Measurements from ENCODE around the gene LGALS1.

LGALS1 gene

GRCh38 chr22:37664249-37665101, 11.0 kb upstream of the LGALS1 start:
- DNase-seq, result no peak

- no peak for DNase-seq
Observed at GRCh38 chr22:37665487-37665886, 9.9 kb upstream of the LGALS1 start.

- DNase-seq, result no peak
Observed at GRCh38 chr22:37669586-37669985, 5.8 kb upstream of the LGALS1 start.

- no peak for DNase-seq
Observed at GRCh38 chr22:37672206-37672919, 3.1 kb upstream of the LGALS1 start.

GRCh38 chr22:37672920-37673455, 2.4 kb upstream of the LGALS1 start:
- DNase-seq, result peak; percentile 40

- DNase-seq, result no peak
Observed at GRCh38 chr22:37674248-37674647, 1.2 kb upstream of the LGALS1 start.

GRCh38 chr22:37675930-37676735, 697 bp downstream of the LGALS1 start:
- DNase-seq, result peak; percentile 35

- peak; percentile 94 for DNase-seq
Observed at GRCh38 chr22:37676736-37677492, 1.5 kb downstream of the LGALS1 start.

- DNase-seq, result no peak
Observed at GRCh38 chr22:37677493-37677974, 2.1 kb downstream of the LGALS1 start.

GRCh38 chr22:37678372-37678771, 2.9 kb downstream of the LGALS1 start:
- no peak for DNase-seq

- DNase-seq, result no peak
Observed at GRCh38 chr22:37679670-37680069, 4.2 kb downstream of the LGALS1 start.

- no peak for DNase-seq
Observed at GRCh38 chr22:37680191-37680851, 4.9 kb downstream of the LGALS1 start.

GRCh38 chr22:37681001-37681424, 5.6 kb downstream of the LGALS1 start:
- DNase-seq, result no peak

- peak; percentile 84 for DNase-seq
Observed at GRCh38 chr22:37681556-37682049, 6.2 kb downstream of the LGALS1 start.

- DNase-seq, result no peak
Observed at GRCh38 chr22:37684803-37685615, 9.6 kb downstream of the LGALS1 start.

- DNase-seq, result peak; percentile 84
Observed at GRCh38 chr22:37686002-37686982, 10.9 kb downstream of the LGALS1 start, which contains the start of gene NOL12. NOL12 (plus strand) TSS chr22:37686343; CDS start chr22:37686393, 50 bp downstream.

GRCh38 chr22:37690407-37690806, 15.0 kb downstream of the LGALS1 start:
- DNase-seq, result no peak

GRCh38 chr22:37690901-37691504, 15.6 kb downstream of the LGALS1 start:
- no peak for DNase-seq
